Tibial nerve (tissue), 4 donors: ENCODE data around the gene BCAS3. TPM values are rescaled to one million over a fixed set of nuclear protein-coding genes. Genes with fewer than 3 reads are reported as not detected.

Source experiments
- DNase-seq, 2 donors: peaks; one replicate each; pipeline ENCODE4 v3.0.0-alpha.2; 2019; ENCODE audit warnings: low spot score in 2 of 2
- H3K27ac ChIP-seq, 4 donors: fragments of 200-600 bp; sonication (generic) in 3 of 4; one replicate each; pipeline ENCODE4 v1.5.1; 2017 to 2019; ENCODE audit warnings: mild to moderate bottlenecking in 1 of 4
- H3K27me3 ChIP-seq, 2 donors: fragments of 200-600 bp; sonication (generic) in 1 of 2; one replicate each; pipeline versions ENCODE4 v1.5.1 to v1.6.0; 2017 to 2019
- H3K36me3 ChIP-seq, 3 donors: fragments of 200-600 bp; sonication (generic); one replicate each; pipeline ENCODE4 v1.5.1; 2018 to 2019
- H3K4me1 ChIP-seq, 4 donors: fragments of 200-600 bp; sonication (generic) in 3 of 4; one replicate each; pipeline ENCODE4 v1.5.1; 2017 to 2019
- H3K4me3 ChIP-seq, 4 donors: fragments of 200-600 bp; sonication (generic) in 3 of 4; one replicate each; pipeline ENCODE4 v1.5.1; 2017 to 2019; ENCODE audit warnings: mild to moderate bottlenecking in 1 of 4, moderate library complexity in 1 of 4
- H3K9me3 ChIP-seq, 4 donors: fragments of 200-600 bp; sonication (generic) in 3 of 4; one replicate each; pipeline ENCODE4 v1.5.1; 2017 to 2019
- CTCF ChIP-seq, 5 experiments: fragments of 200-600 bp in 3 of 5; fragments of 450-650 bp in 2 of 5; sonication (generic) in 3 of 5; IDR thresholded peaks; one replicate each; pipeline ENCODE4 v1.5.1; 2016 to 2019; ENCODE audit warnings: antibody characterized with exemption in 5 of 5, mild to moderate bottlenecking in 3 of 5, moderate library complexity in 2 of 5
- EP300 ChIP-seq, 2 donors: sonication (generic); formaldehyde crosslinking; IDR thresholded peaks; one replicate each; pipeline ENCODE4 v1.6.1; 2017; ENCODE audit warnings: antibody characterized with exemption in 2 of 2, mild to moderate bottlenecking in 1 of 2
- POLR2A ChIP-seq, 2 donors: fragments of 450-650 bp; IDR thresholded peaks; one replicate each; pipeline ENCODE4 v1.6.1; 2017; ENCODE audit warnings: antibody characterized with exemption in 2 of 2, mild to moderate bottlenecking in 2 of 2, moderate library complexity in 2 of 2
- WGBS, 2 donors: methylation state at CpG; one replicate each; pipeline ENCODE4 v1.1.5; 2018; 5-methylcytosine and 5-hydroxymethylcytosine counted together
- total RNA-seq, 4 donors: library from RNA; depleted of rRNA; stranded (reverse); fragments of >200 nt; gene quantifications; one replicate each; pipeline ENCODE4 v1.1.0, GENCODE V29; 2016

BCAS3 gene
- total RNA-seq, 4 donors from 2014 or later, result 26.4 to 48.1 (median 44.8) TPM

GRCh38 chr17:60740584-60740983, 62.9 kb downstream of the BCAS3 start:
- Histone ChIP-seq H3K36me3 (peaks cover 0 to 1% (median 0%) of the 10 kb centered on the region in 3 donors), H3K4me1 (peaks cover 0 to 19% (median 0%) of the 10 kb centered on the region in 4 donors), H3K4me3 (no peak overlapping the region), H3K27me3 (no peaks in the 10 kb centered on the region), H3K9me3 (no peaks in the 10 kb centered on the region), H3K27ac (no peak overlapping the region)
- TF ChIP-seq POLR2A (IDR thresholded peaks at IDR 0.05) (no peak), CTCF (IDR thresholded peaks at IDR 0.05) (no peak), EP300 (IDR thresholded peaks at IDR 0.05) (no peak)
- WGBS, 2 donors, result 92 to 95% methylated on average over 4 of the region's 4 CpGs
- DNase-seq, result no peak

- Histone ChIP-seq H3K27me3 (no peaks in the 10 kb centered on the region), H3K4me3 (no peak overlapping the region), H3K4me1 (peaks cover 0 to 23% (median 0%) of the 10 kb centered on the region in 4 donors), H3K36me3 (no peaks in the 10 kb centered on the region), H3K9me3 (no peaks in the 10 kb centered on the region), H3K27ac (no peak overlapping the region)
- no peak for TF ChIP-seq CTCF (IDR thresholded peaks at IDR 0.05)
- TF ChIP-seq POLR2A (IDR thresholded peaks at IDR 0.05), result no peak
- no peak for TF ChIP-seq EP300 (IDR thresholded peaks at IDR 0.05)
- DNase-seq, result no peak
- 96 to 97% methylated on average over 4 of the region's 4 CpGs for WGBS, 2 donors
Observed at GRCh38 chr17:60741031-60741430, 63.4 kb downstream of the BCAS3 start.

GRCh38 chr17:60743282-60743681, 65.6 kb downstream of the BCAS3 start:
- Histone ChIP-seq H3K36me3 (no peaks in the 10 kb centered on the region), H3K9me3 (no peaks in the 10 kb centered on the region), H3K27ac (peak overlapping the region in 3 of 4 donors; percentile 37 to 72 (median 71)), H3K4me1 (peaks cover 0 to 36% (median 0%) of the 10 kb centered on the region in 4 donors), H3K4me3 (no peak overlapping the region), H3K27me3 (no peaks in the 10 kb centered on the region)
- DNase-seq, result no peak
- no peak for TF ChIP-seq CTCF (IDR thresholded peaks at IDR 0.05)
- TF ChIP-seq EP300 (IDR thresholded peaks at IDR 0.05), result no peak
- no peak for TF ChIP-seq POLR2A (IDR thresholded peaks at IDR 0.05)
- 67 to 79% methylated on average over 1 of the region's 1 CpG for WGBS, 2 donors

GRCh38 chr17:60743799-60744198, 66.1 kb downstream of the BCAS3 start:
- no peak for DNase-seq

More at GRCh38 chr17:60743799-60744198, 66.1 kb downstream of the BCAS3 start:
- Histone ChIP-seq H3K9me3 (no peaks in the 10 kb centered on the region), H3K4me3 (peak overlapping the region in 2 of 4 donors; percentile 4 to 11), H3K27ac (peak overlapping the region in 3 of 4 donors; percentile 37 to 72 (median 71)), H3K27me3 (no peaks in the 10 kb centered on the region), H3K4me1 (peaks cover 0 to 38% (median 0%) of the 10 kb centered on the region in 4 donors), H3K36me3 (no peaks in the 10 kb centered on the region)
- no peak for TF ChIP-seq CTCF (IDR thresholded peaks at IDR 0.05)
- TF ChIP-seq EP300 (IDR thresholded peaks at IDR 0.05), result peak in 1 of 2 donors; percentile 42
- 22% methylated on average over 5 of the region's 5 CpGs for WGBS, 2 donors
